CD4-positive, alpha-beta T cell treated with Interleukin-15 for 1 hour (primary cell): ENCODE measurements around the gene HPGD.

ENCODE experiments used
- DNase-seq: peaks from one replicate; pipeline ENCODE4 v3.0.0-alpha.2; 2020

HPGD gene

DNA sequence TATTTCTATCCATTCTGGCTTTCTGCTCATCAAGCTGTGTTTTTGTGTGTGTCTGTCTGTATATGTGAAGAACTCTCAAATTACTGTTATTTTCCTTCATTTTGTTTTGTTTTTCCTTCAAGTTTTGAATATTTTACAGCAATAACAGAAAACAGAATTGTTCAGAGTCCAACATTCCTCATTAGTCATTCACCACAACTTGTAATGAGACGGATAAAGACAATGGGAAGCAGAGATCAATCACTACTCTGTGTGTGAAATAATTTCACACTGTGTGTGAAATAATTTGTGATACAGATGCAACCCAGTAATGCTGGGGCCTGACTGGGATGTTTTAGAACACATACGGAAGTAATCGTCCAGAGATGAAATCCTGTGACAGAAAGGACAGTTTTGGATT, 55.2 kb downstream of the HPGD start:
- DNase-seq: no peak

DNA sequence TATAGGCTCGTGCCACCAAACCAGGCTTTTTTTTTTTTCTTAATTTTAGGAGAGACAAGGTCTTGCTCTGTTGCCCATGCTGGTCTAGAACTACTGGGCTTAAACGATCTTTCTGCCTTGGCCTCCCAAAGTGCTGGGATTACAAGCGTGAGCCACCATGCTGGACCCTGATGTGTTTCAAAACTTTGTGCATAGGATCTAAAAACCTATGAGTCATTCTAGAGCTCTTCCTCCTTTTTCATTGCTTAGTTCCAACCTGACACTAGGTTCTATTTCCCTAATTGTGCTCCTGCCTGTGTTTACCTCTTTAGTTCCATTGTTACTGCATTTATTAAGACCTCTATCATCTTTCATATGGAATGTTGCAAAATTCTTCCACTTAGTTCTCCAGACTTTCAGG, 57.3 kb downstream of the HPGD start:
- no peak for DNase-seq

DNA sequence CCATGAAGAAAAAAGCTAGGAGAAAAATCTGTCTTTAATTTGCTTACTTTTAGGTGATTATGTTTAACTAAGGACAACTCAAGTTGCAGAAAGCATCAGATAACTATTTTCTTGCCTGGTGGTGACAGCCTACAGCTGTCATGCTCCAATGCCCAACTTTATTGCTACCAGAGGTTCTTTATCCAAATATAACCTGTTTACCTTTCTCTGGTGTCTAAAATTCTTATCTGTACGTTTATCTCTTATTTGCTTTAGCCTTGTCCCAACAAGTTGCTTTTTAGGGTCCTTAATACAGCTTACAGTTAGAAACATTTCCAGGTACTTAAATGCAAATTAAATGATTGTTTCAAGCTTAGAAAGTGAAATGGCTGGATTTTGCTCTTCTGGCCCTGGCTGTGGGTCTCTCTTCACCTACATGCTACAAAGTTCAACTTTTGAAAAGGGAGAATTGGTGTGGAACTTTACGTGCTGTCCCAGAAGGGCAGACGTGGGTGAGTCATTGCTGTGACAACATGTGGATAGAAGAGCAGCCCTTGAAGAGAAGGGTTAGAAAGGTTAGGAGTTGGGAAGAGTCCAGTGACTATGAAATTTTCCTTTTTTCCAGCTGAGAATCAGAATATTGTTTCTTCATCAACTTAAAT, 60.7 kb downstream of the HPGD start:
- no peak for DNase-seq

DNA sequence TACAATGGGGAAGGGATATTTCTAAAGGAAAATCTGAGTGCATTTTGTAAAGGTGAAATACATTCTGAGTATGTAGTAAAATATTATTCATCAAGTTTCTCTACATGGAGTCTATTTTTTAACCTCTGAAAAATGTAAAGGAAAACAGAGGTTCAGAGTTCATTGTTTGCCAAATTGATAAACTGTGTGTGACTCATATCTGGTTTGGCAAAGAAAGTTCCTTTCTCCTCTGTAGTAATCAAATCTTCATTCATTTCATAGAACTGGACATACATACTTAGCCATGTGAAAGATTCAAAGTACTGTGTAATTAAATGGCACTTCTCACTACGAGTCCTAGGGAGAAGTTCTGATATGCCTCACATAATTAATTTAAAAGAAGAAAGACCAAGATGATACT, 61.6 kb downstream of the HPGD start:
- DNase-seq: no peak

DNA sequence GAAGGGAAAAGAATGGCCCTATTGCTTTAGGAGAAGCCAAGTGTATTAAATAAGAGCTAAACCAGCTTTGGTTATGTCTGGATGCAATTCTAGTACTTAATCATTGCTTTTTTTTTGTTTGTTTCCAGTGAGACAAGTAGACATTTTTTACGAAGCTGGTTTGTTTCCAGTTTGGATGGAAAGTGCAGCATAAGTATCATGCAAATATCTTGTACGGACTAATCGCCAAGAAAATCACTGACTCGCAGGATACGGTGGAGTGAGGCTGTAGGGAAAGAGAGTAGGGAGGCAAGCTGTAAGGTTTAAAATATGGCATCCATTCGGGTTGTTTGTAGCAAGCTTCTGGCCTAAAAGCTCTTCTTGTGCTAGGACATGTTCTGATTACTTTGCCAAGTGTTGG, 64.8 kb downstream of the HPGD start:
- no peak for DNase-seq

DNA sequence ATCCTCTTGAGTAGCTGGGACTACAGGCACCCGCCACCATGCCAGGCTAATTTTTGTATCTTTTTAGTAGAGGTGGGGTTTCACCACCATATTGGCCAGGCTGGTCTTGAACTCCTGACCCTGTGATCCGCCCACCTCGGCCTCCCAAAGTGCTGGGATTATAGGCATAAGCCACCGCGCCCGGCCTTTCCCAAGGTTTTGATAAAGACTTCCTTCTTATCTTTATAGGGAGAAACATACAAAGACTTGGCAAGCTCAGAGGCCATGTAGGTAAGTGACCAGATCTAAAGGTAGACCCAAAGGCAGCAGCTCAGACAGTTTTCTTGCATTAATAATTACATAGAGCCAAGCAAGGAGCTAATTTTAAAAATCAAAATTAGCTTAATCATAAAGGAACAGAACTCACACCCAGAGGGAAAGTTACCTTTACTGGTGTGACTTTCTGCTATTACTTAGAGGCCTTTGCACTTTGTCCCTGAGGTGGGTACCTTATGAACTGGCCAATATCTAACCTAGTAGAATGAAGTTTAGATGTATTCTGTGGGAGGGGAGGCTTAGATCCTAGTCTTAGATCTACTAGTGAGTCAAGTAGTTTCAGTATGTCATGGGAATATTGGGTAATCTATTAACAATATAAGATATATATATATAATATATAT, 67.3 kb downstream of the HPGD start:
- no peak for DNase-seq

DNA sequence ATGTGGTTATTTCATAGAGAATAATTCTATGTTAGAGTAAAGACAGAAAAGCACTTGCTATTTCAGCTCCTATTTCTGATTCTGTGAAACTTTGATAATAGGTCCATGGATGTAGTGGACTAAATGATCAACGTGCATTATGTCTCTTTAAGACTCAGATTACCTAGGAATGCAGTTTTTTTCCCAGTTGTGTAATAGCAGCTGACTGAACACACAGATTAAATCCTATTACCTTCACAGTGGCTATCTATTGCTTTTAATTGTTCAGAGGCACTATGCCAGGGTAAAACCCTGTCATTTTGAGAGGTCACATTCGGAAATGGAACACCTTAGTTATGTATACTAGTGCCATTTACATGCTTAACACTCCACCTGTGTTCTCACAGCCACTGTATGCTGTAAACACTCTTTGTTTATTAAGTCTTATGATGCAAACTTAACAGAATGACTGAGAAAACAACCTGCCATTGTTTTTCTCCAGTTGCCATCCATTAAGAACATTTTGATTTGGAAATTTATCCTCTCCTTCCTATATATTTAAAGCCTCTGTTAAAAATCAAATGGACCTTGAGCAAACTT, 70.5 kb downstream of the HPGD start:
- no peak for DNase-seq

DNA sequence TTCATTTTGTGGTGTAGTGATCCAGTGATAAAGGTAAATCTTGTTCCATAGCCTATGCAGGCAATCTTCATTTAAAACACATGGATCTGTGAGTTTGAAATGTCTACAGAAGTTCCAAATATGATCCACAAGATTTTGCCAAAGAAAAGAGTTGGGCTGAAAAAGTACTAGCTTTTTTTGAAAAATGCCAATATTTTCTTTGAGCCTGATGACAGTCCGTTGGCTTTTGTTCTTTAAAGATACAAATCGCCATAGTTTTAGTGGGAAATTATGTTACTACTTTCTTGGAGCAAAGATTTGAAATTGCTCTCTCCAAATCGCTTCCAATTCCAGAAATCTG, 71.5 kb downstream of the HPGD start:
- no peak for DNase-seq

DNA sequence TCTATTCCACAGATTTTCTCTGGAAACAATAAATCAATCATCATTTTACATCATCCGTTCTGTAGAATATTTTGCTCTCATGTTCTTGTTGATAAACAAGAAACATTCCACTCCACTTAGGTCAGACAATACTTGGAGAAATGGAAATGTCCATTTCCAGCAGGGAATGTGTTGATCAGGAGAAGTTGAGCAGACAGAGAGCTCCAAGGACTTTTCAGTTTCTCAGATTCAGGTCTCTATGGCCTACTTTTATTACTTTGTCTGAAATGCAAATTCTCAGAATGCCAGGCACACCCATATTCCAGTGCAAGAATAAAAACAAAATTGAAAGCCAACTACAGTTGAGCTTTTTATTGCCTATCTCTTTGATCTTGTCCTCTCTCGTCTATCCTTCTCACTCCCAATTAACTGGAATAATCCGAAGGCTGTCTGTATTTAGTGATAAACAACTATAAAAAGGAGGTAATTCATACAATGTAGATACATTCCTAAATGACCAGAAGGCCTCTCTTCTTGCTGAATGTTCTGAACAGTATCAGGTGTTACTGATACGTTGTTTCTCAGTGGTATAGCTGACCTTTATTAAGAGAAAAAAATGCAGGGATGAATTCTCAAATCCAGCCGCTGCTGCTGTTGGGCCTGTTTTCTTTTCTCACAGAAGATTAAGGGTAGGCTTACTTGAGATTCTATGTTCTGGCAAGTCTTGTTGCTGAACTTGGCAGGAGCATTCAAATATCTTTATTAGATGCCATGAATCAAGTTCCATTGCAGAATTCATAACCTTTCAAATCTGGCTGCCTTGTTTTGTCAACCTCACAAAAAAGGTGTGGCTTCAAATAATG, 72.1 kb downstream of the HPGD start:
- DNase-seq: no peak

DNA sequence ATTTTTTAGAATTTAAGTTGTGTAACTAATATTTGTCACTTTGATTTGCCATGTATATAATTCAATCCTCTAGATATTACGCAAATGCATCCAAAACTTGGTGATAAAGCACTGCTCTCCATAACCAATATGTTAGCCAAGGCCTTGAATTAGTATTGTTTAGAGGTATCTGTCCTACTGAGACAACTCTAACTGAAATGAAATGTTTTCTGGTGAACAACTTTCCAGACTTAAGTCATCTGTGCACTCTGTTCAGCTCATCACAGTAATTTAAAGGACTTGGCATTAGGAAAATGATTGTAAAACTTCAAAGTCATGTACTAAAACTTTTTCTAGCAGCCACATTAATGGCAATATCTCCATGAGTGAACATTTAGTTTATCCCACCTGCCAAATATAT, 73.1 kb downstream of the HPGD start:
- no peak for DNase-seq

DNA sequence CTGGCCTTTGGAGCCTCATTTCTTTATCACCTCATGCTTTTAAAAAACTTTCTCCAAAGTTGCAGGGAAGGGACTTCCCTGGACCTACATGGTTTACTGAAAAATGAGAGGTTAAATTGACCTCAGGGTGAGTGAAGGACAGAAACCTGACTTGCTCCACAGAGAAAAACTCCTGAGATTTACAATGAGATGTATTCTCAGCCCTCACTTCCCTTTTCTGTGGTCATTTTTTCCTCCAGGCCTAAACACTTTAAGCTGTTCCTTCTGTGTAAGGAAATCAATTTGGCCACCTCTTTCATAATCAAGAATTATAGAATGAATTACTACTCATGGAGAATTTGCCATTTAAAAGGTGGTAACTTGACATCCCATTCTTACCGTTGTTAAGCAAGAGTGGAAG, 77.9 kb downstream of the HPGD start:
- no peak for DNase-seq
